Measurements from ENCODE around the gene EPSTI1.

EPSTI1 gene

GRCh38 chr13:43021926-43022670 lies 30.1 kb upstream of the EPSTI1 start:
- no peak overlapping the region for H2BK120ac ChIP-seq (ENCODE audit: low read depth, low read length)
- no peak overlapping the region for H3K4me3 ChIP-seq (ENCODE audit: low read length in 2 of 2)
- H2BK15ac ChIP-seq (ENCODE audit: low read length) = no peak overlapping the region
- no peaks in the 10 kb centered on the region for H3K36me3 ChIP-seq (replicated peaks in 1 of 2; ENCODE audit: control insufficient read depth in 2 of 2, insufficient read depth in 2 of 2, low read length in 2 of 2)
- H3K9me3 ChIP-seq (replicated peaks in 1 of 2; ENCODE audit: control insufficient read depth in 2 of 2, insufficient read depth in 1 of 2, low read depth in 1 of 2, low read length in 2 of 2) = no peaks in the 10 kb centered on the region
- no peak for DNase-seq (ENCODE audit: low spot score)
- no peak overlapping the region for H3K4ac ChIP-seq (ENCODE audit: low read length)
- no peak overlapping the region for H3K9ac ChIP-seq (ENCODE audit: low read depth, low read length, poor library complexity)
- no peak overlapping the region for H3K27ac ChIP-seq (replicated peaks; ENCODE audit: low read length)
- no peak overlapping the region for H4K91ac ChIP-seq (ENCODE audit: low read depth, low read length, poor library complexity)
- no peak overlapping the region for H3K18ac ChIP-seq (ENCODE audit: low read length)
- H3K4me2 ChIP-seq (ENCODE audit: insufficient read depth, low read length, poor library complexity, severe bottlenecking) = no peak overlapping the region
- no peaks in the 10 kb centered on the region for H3K27me3 ChIP-seq (ENCODE audit: control insufficient read depth in 3 of 3, insufficient read depth in 3 of 3, low read depth in 1 of 3, low read length in 3 of 3)
- H3K14ac ChIP-seq (ENCODE audit: low read length) = no peak overlapping the region
- no peak overlapping the region for H2AK5ac ChIP-seq (ENCODE audit: low read depth, low read length)
- no peak overlapping the region for H2BK5ac ChIP-seq (ENCODE audit: low read length)
- H3K79me1 ChIP-seq (ENCODE audit: low read depth, low read length) = no peaks in the 10 kb centered on the region
- no peak overlapping the region for H3K23ac ChIP-seq (ENCODE audit: low read depth, low read length, poor library complexity)
- H2BK12ac ChIP-seq (ENCODE audit: low read length) = no peak overlapping the region
- H4K8ac ChIP-seq (ENCODE audit: low read depth, low read length) = no peak overlapping the region
- H3K4me1 ChIP-seq (ENCODE audit: control insufficient read depth in 2 of 2, insufficient read depth in 1 of 2, low read depth in 1 of 2, low read length in 2 of 2) = peaks cover 0 to 5% of the 10 kb centered on the region in 2 donors
- WGBS, 2 donors (ENCODE audit: extremely low coverage in 2 of 2, insufficient read length in 2 of 2, insufficient replicate concordance in 1 of 2) = no CpG with 5 or more reads among the region's 11 CpGs
- no peak overlapping the region for H2AFZ ChIP-seq (ENCODE audit: low read length)

GRCh38 chr13:43020794-43021193 lies 28.8 kb upstream of the EPSTI1 start:
- DNase-seq (ENCODE audit: low spot score) = no peak
- no peak overlapping the region for H3K18ac ChIP-seq (ENCODE audit: low read length)
- no peaks in the 10 kb centered on the region for H3K9me3 ChIP-seq (replicated peaks in 1 of 2; ENCODE audit: control insufficient read depth in 2 of 2, insufficient read depth in 1 of 2, low read depth in 1 of 2, low read length in 2 of 2)
- H3K27ac ChIP-seq (replicated peaks; ENCODE audit: low read length) = no peak overlapping the region
- no peak overlapping the region for H2BK12ac ChIP-seq (ENCODE audit: low read length)
- H2BK15ac ChIP-seq (ENCODE audit: low read length) = no peak overlapping the region
- H2BK5ac ChIP-seq (ENCODE audit: low read length) = no peak overlapping the region
- H3K4me2 ChIP-seq (ENCODE audit: insufficient read depth, low read length, poor library complexity, severe bottlenecking) = no peak overlapping the region
- H2BK120ac ChIP-seq (ENCODE audit: low read depth, low read length) = no peak overlapping the region
- no peak overlapping the region for H2AK5ac ChIP-seq (ENCODE audit: low read depth, low read length)
- no peak overlapping the region for H2AFZ ChIP-seq (ENCODE audit: low read length)
- no peaks in the 10 kb centered on the region for H3K79me1 ChIP-seq (ENCODE audit: low read depth, low read length)
- WGBS, 2 donors (ENCODE audit: extremely low coverage in 2 of 2, insufficient read length in 2 of 2, insufficient replicate concordance in 1 of 2) = no CpG with 5 or more reads among the region's 1 CpG
- no peak overlapping the region for H3K23ac ChIP-seq (ENCODE audit: low read depth, low read length, poor library complexity)
- no peaks in the 10 kb centered on the region for H3K27me3 ChIP-seq (ENCODE audit: control insufficient read depth in 3 of 3, insufficient read depth in 3 of 3, low read depth in 1 of 3, low read length in 3 of 3)
- no peak overlapping the region for H4K91ac ChIP-seq (ENCODE audit: low read depth, low read length, poor library complexity)
- H4K8ac ChIP-seq (ENCODE audit: low read depth, low read length) = no peak overlapping the region
- no peak overlapping the region for H3K9ac ChIP-seq (ENCODE audit: low read depth, low read length, poor library complexity)
- H3K36me3 ChIP-seq (replicated peaks in 1 of 2; ENCODE audit: control insufficient read depth in 2 of 2, insufficient read depth in 2 of 2, low read length in 2 of 2) = no peaks in the 10 kb centered on the region
- H3K4me3 ChIP-seq (ENCODE audit: low read length in 2 of 2) = no peak overlapping the region
- no peak overlapping the region for H3K14ac ChIP-seq (ENCODE audit: low read length)
- H3K4ac ChIP-seq (ENCODE audit: low read length) = no peak overlapping the region
- H3K4me1 ChIP-seq (ENCODE audit: control insufficient read depth in 2 of 2, insufficient read depth in 1 of 2, low read depth in 1 of 2, low read length in 2 of 2) = peaks cover 0 to 5% of the 10 kb centered on the region in 2 donors

DNA sequence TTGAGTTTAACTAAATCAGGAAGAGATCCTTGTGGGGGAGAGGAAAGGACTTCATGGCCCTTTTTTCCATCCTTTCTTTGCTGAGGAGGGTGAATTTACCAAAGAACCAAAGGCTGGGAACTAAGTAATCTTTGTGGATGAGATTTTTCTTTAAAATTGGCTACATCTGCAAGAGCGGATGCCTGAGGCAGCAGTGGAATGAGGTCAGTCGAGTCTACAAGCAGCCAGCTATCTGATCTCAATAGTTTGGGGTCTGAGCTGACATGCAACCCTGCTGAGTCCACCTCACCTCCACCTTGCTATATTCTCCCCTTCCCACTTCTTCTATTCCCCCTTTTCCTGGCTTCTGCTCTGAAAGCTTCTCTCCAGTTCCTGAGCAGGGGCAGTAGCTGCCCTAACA lies 27.8 kb upstream of the EPSTI1 start:
- Histone ChIP-seq H3K14ac (ENCODE audit: low read length) (no peak overlapping the region), H4K91ac (ENCODE audit: low read depth, low read length, poor library complexity) (no peak overlapping the region), H3K36me3 (replicated peaks in 1 of 2; ENCODE audit: control insufficient read depth in 2 of 2, insufficient read depth in 2 of 2, low read length in 2 of 2) (no peaks in the 10 kb centered on the region), H2AFZ (ENCODE audit: low read length) (no peak overlapping the region), H3K4me2 (ENCODE audit: insufficient read depth, low read length, poor library complexity, severe bottlenecking) (no peak overlapping the region), H3K79me1 (ENCODE audit: low read depth, low read length) (no peaks in the 10 kb centered on the region), H2BK12ac (ENCODE audit: low read length) (no peak overlapping the region), H3K4ac (ENCODE audit: low read length) (no peak overlapping the region), H3K27ac (replicated peaks; ENCODE audit: low read length) (no peak overlapping the region), H2AK5ac (ENCODE audit: low read depth, low read length) (no peak overlapping the region), H2BK5ac (ENCODE audit: low read length) (no peak overlapping the region), H2BK15ac (ENCODE audit: low read length) (no peak overlapping the region), H3K9ac (ENCODE audit: low read depth, low read length, poor library complexity) (no peak overlapping the region), H3K4me1 (ENCODE audit: control insufficient read depth in 2 of 2, insufficient read depth in 1 of 2, low read depth in 1 of 2, low read length in 2 of 2) (peaks cover 0 to 5% of the 10 kb centered on the region in 2 donors), H4K8ac (ENCODE audit: low read depth, low read length) (no peak overlapping the region), H3K27me3 (ENCODE audit: control insufficient read depth in 3 of 3, insufficient read depth in 3 of 3, low read depth in 1 of 3, low read length in 3 of 3) (no peaks in the 10 kb centered on the region), H3K23ac (ENCODE audit: low read depth, low read length, poor library complexity) (no peak overlapping the region), H3K18ac (ENCODE audit: low read length) (no peak overlapping the region), H2BK120ac (ENCODE audit: low read depth, low read length) (no peak overlapping the region), H3K4me3 (ENCODE audit: low read length in 2 of 2) (no peak overlapping the region), H3K9me3 (replicated peaks in 1 of 2; ENCODE audit: control insufficient read depth in 2 of 2, insufficient read depth in 1 of 2, low read depth in 1 of 2, low read length in 2 of 2) (no peaks in the 10 kb centered on the region)
- no peak for DNase-seq (ENCODE audit: low spot score)
- WGBS, 2 donors (ENCODE audit: extremely low coverage in 2 of 2, insufficient read length in 2 of 2, insufficient replicate concordance in 1 of 2) = no CpG with 5 or more reads among the region's 2 CpGs

DNA sequence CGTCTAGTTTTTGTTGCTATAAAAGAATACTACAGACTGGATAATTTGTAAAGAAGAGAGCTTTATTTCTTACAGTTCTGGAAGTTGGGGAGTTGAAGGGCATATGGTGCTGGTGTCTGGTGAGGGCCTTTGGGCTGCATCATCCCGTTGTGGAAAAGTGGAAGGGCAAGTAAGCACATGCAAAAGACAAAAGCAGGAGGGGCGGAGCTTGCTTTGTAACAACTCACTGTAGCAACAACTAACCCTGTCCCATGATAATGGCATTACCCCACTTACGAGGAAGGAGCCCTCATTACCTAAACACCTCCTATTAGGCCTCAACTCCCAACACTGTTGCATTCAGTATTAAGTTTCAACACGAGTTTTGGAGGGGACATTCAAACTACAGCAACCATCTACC lies 24.2 kb upstream of the EPSTI1 start:
- Histone ChIP-seq H3K14ac (ENCODE audit: low read length) (no peak overlapping the region), H4K91ac (ENCODE audit: low read depth, low read length, poor library complexity) (no peak overlapping the region), H2AK5ac (ENCODE audit: low read depth, low read length) (no peak overlapping the region), H3K4me2 (ENCODE audit: insufficient read depth, low read length, poor library complexity, severe bottlenecking) (no peak overlapping the region), H2BK5ac (ENCODE audit: low read length) (no peak overlapping the region), H2BK15ac (ENCODE audit: low read length) (no peak overlapping the region), H3K9ac (ENCODE audit: low read depth, low read length, poor library complexity) (no peak overlapping the region), H3K23ac (ENCODE audit: low read depth, low read length, poor library complexity) (no peak overlapping the region), H3K36me3 (replicated peaks in 1 of 2; ENCODE audit: control insufficient read depth in 2 of 2, insufficient read depth in 2 of 2, low read length in 2 of 2) (no peaks in the 10 kb centered on the region), H2BK120ac (ENCODE audit: low read depth, low read length) (no peak overlapping the region), H3K27me3 (ENCODE audit: control insufficient read depth in 3 of 3, insufficient read depth in 3 of 3, low read depth in 1 of 3, low read length in 3 of 3) (no peaks in the 10 kb centered on the region), H4K8ac (ENCODE audit: low read depth, low read length) (no peak overlapping the region), H3K18ac (ENCODE audit: low read length) (no peak overlapping the region), H3K4ac (ENCODE audit: low read length) (no peak overlapping the region), H3K27ac (replicated peaks; ENCODE audit: low read length) (no peak overlapping the region), H3K4me1 (ENCODE audit: control insufficient read depth in 2 of 2, insufficient read depth in 1 of 2, low read depth in 1 of 2, low read length in 2 of 2) (peaks cover 0 to 5% of the 10 kb centered on the region in 2 donors), H3K9me3 (replicated peaks in 1 of 2; ENCODE audit: control insufficient read depth in 2 of 2, insufficient read depth in 1 of 2, low read depth in 1 of 2, low read length in 2 of 2) (no peaks in the 10 kb centered on the region), H2AFZ (ENCODE audit: low read length) (no peak overlapping the region), H3K79me1 (ENCODE audit: low read depth, low read length) (no peaks in the 10 kb centered on the region), H2BK12ac (ENCODE audit: low read length) (no peak overlapping the region), H3K4me3 (ENCODE audit: low read length in 2 of 2) (no peak overlapping the region)
- 100% methylated on average over 1 of the region's 5 CpGs; no CpG with 5 or more reads in 1 of the 2 donors for WGBS, 2 donors (ENCODE audit: extremely low coverage in 2 of 2, insufficient read length in 2 of 2, insufficient replicate concordance in 1 of 2)
- DNase-seq (ENCODE audit: low spot score) = no peak
